Tibial nerve (tissue), 3 donors: ENCODE data around the gene FAM107A.

Experiments used
- CTCF ChIP-seq, 5 experiments: fragments of 200-600 bp in 3 of 5; fragments of 450-650 bp in 2 of 5; sonication (generic) in 3 of 5; IDR thresholded peaks; one replicate each; pipeline ENCODE4 v1.5.1; 2016 to 2019; ENCODE audit warnings: antibody characterized with exemption in 5 of 5, mild to moderate bottlenecking in 3 of 5, moderate library complexity in 2 of 5
- POLR2A ChIP-seq, 2 donors: fragments of 450-650 bp; IDR thresholded peaks; one replicate each; pipeline ENCODE4 v1.6.1; 2017; ENCODE audit warnings: antibody characterized with exemption in 2 of 2, mild to moderate bottlenecking in 2 of 2, moderate library complexity in 2 of 2

GRCh38 chr3:58573640-58574039, 3.6 kb downstream of the FAM107A start:
- TF ChIP-seq POLR2A (IDR thresholded peaks at IDR 0.05) = peak in 1 of 2 donors; percentile 14
- no peak for TF ChIP-seq CTCF (IDR thresholded peaks at IDR 0.05)
